HK-2 (cell line): ENCODE measurements around the gene FSTL4.

Experiments
- DNase-seq: peaks from one replicate; pipeline ENCODE4 v3.0.0-alpha.2; 2018; ENCODE audit not compliant: unreplicated experiment

Gene FSTL4

DNA sequence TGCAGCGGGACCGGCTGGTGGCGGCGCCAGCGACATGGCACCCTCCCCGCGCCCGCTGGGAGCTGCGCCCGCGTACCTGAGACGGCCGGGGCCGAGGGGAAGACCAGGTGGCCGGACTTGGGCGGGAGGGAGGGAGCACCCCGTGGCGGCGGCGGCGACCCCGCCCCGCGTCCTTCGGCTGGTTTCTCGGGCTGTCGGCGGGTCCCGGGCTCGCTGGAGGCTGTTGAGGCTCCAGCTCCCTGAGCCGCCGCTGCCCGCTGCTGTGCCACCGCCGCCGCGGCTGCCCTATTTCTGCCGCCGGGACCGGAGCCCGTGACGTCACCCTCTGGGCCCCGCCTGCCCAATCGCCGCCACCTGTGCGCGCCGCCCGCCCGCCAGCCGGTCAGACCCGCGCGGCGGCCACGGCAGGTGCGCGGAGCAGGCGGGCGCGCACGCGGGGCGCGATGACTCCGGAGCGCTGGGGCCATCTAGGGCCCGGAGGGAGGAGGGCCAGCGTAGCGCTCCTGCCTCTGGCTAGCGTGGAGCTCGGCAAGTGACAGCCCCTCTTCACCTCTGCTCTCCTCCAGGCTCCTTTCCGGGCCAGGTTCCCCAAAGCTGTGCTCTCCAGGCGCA is at the start of gene FSTL4:
Gene FSTL4, minus strand, starts transcription at position 293 of the 612 bp plus-strand sequence.
- DNase-seq: no peak

DNA sequence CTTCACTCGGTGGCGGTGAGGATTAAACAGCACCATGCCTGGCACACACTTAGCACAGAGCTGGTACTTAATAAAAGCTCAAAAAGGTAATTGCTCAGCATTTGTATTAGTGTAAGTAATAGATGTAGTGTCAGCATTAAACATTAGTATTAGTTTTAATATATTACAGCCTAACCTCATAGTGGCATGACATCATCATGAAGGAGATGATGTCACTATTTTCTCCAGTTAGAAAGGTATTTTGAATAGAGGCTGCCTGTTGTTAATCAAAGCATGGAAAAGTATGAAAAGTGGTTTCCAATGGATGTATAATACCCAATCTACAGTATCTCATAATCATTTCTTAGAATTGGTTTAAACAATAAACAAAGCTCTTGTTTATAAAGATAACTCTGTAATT is 49.0 kb upstream of the FSTL4 start:
- no peak for DNase-seq

GRCh38 chr5:133658327-133658726 is 46.0 kb upstream of the FSTL4 start:
- no peak for DNase-seq

DNA sequence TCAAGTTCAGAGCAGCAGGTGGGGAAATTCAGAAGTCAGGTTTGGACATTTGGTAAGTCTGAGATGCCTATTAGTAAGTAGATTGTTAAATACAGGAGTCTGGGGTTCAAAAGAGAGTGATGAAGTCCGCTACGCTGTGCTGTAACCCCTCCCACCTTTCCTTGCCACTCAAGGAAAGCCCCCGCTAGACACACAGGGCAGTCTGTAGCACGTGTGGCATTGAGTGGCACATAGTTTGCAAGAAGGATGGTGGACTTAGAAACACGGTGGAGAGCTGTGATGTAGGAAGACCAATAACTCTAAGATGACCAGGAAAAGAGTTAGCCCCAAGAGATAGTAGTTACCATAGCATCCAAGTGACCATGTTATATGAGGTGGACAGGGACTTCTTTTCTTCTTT is 44.7 kb upstream of the FSTL4 start:
- no peak for DNase-seq

DNA sequence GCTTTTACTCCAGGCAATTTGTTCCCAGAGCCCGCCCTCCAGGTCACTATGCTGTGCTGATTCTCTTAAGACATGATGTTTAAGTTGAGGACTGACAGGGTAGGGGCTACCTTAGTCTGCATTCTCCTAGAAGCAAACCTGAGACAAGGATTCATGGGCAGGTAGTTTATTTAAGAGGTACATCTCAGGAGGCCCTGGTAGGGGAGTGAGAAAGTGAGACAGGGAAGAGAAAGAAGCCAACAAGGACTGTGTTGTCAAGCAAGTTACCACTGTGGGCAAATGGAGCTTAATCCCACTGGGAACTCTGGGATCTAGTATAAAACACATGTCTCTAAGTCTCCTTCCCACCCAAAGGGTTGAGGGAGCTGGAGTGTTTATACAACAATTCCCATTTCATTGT is 43.6 kb upstream of the FSTL4 start:
- no peak for DNase-seq

GRCh38 chr5:133653760-133654049 is 41.4 kb upstream of the FSTL4 start:
- DNase-seq: no peak

DNA sequence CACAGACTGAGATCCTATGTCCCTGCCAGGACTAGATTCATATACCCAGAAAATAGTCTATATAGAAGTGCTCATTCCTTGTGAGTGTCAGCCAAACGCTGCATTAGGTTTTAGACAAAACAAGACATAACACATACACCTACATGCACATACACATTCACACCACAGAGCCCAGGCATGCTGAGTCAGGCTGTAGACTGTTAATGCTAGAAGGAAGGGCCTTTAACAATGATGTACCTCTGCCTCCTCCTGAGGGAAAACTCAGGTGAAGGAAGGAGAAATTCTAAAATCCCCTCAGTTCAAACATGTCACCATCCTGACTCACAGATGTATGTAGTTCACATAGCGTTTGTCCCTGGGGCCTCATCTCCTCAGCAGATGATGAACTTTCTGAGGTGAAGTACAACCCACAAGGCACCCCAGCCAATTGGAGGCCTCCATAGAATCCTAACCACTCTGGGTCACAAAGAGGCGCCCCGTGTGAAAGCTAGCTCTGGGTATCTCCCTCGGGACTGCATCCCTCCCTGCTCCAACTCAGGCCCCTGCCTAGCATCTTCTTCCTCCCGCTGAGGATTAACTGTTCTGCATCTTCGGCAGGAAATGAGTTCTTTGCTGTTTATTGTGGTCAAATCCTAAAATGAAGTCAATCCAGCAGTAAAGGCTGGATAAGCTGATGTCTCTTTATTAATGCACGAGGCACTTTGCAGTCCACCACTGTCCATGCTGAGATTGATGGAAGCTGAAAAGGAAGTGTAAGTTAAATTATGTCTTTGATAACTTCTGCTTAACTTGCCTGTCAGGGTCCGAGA is 40.8 kb upstream of the FSTL4 start:
- no peak for DNase-seq

- no peak for DNase-seq
Measured at GRCh38 chr5:133644000-133644865, 31.9 kb upstream of the FSTL4 start.

DNA sequence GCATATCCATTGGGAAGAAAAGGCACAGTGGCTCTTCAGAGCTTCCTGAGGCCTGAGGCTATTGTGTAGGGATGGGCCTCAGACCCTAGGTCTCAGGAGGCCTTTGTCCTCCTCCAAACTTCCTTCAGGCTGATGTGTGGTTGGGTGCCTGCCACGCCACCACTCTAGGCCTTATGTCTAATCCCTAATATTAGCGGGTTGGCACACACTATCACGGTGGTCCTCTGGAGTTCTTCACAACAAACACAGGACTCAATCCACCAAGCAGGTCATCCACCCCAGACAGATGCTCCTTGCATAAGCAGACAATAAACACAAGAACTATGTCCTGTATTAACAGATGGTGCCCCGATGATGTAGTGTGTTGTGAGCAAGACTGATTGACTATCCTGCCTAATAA is 31.0 kb upstream of the FSTL4 start:
- no peak for DNase-seq

GRCh38 chr5:133642153-133642722 is 29.9 kb upstream of the FSTL4 start:
- DNase-seq: no peak

DNA sequence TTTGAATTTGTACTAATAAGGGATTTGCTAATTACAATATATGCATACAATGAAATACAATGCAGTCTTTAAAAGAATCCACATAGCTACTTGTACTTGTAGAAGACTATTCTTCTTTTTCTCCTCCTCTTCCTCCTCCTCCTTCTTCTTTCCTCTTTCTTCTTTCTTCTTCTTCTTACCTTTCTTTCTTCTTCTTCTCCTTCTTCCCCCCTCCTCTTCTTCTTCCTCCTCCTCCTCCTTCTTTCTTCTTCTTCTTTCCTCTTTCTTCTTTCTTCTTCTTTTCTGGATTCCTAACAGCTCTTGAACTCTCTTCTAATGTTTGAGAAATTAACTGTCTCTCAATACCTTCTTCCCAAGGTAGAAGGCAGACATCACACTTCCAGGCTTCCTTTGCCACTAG is 29.3 kb upstream of the FSTL4 start:
- no peak for DNase-seq

- no peak for DNase-seq
Measured at GRCh38 chr5:133639850-133640528, 27.6 kb upstream of the FSTL4 start.

- DNase-seq: no peak
Measured at GRCh38 chr5:133638436-133638835, 26.1 kb upstream of the FSTL4 start.

DNA sequence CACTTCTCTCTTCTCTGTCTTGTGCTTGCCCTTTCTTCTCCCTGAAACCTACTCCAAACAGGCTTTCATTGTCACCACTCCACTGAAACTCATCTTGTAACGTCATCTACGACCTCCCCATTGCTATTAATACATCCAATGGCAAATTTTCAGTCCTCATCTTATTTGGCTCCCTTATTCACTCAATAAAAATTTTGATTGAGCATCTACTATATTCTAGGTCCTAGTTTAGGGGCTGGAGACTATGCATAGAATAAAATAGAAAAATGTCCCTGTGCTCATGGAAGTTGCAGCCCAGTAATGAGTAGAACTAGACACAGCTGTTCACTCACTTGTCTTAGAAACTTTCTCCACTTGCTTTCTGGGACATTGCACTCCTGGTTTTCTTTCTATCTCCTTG is 24.9 kb upstream of the FSTL4 start:
- DNase-seq: no peak

DNA sequence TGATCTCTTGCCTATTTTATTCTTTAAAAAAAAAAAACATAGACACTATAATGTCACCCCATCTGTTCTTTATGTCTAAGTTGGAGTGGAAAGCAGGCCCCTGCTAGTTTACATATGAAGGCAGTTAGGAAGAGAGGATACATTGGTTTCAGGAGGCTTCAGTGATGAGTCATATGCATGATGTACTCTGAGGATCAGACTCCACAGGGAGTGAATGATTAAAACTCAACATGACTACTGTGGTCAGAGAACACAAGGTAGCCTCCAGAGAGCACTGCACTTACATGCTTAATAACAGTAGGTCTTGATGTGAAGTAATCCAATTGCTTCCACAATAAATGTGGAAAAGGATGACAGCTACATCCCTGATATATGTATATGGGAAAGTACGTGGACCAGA is 22.7 kb upstream of the FSTL4 start:
- DNase-seq: no peak

- no peak for DNase-seq
Measured at GRCh38 chr5:133627180-133627579, 14.8 kb upstream of the FSTL4 start.

DNA sequence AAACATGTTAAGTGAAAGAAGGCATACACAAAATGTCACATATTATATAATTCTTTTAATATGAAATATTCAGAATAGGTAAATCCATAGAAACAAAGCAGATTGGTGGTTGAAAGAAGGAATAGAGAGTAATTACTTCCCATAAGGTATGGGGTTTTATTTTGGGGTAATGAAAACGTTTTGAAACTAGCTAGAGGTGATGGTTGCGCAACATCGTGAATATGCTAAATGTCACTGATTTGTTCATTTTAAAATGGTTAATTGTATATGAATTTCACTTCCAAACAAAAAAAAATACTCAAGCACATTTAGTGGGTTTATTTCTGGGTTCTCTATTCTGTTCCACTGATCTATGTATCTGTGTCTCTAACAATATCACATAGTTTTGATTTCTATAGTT is 12.0 kb upstream of the FSTL4 start:
- no peak for DNase-seq

- DNase-seq: no peak
Measured at GRCh38 chr5:133618141-133618540, 5.8 kb upstream of the FSTL4 start.

GRCh38 chr5:133613743-133614142 is 1.4 kb upstream of the FSTL4 start:
- DNase-seq: no peak

DNA sequence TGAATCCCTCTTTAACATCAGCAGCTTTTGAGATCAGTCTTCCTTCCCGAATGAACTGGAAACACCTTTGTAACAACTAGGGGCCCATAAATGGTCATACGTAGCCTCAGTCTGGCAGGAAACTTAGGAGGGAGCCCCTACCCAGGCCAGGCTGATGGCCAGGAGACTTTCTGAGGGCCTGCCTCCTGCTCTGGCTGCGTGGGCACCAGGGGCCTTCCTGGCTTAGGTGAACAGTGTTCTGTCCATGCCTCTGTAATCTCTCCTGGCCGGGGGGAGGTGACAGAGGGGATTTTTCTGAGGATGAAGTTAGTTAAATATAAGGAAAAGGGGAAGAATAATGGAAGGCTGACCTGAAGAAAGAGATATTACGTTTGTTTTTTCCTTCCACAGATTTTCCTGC is 843 bp upstream of the FSTL4 start:
- DNase-seq: no peak

GRCh38 chr5:133611357-133612248 is 738 bp downstream of the FSTL4 start:
- DNase-seq: no peak
